HG02610 (cell line): Measurements from ENCODE around the gene CPPED1.
"Not testable (repeated sequence)": the region's sequence is repeated elsewhere in the genome, so short reads cannot be mapped to it uniquely, and the experiment has no call there.

Experiments
- ATAC-seq: cut with Tn5 transposase; IDR thresholded peaks from one replicate; pipeline ENCODE4 v1.9.1; 2021; ENCODE audit warnings: mild to moderate bottlenecking, moderate library complexity; ENCODE audit not compliant: unreplicated experiment

CPPED1 gene

DNA sequence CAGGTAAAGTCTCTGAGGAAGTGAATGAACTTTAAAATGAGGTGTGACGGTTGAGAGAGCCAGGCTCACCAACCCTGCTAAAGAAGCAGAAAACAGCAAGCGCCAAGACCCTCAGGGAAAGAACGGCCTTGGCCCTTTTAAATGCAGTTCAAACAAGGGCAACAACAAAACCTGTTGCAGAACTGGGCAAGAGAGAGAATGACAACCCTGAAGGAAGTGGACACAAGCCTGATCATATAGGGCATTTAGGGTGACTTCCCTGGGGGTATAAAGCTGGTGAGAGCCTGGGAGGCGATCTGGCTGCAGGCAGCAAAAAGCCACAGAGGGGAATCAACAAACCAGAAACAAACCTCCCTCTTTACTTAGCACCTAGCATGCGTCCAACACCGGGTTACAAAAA lies 1.0 kb downstream of the CPPED1 start:
- no peak for ATAC-seq

DNA sequence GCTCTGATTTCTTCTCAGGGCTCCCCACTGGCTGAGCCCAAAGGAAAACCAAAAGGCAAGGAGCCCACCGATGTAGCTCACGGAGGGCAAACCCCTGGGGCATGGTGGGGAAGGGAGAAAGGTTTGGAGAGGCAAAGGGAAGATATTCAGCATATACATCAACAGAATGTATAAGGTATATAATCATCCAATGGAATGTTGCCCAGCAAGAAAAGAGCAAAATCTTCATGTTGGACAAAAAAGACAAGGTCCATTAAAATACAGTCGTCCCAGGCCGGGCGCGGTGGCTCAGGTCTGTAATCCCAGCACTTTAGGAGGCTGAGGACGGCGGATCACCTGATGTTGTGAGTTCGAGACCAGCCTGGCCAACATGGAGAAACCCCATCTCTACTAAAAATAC lies 1.6 kb downstream of the CPPED1 start:
- no peak for ATAC-seq

DNA sequence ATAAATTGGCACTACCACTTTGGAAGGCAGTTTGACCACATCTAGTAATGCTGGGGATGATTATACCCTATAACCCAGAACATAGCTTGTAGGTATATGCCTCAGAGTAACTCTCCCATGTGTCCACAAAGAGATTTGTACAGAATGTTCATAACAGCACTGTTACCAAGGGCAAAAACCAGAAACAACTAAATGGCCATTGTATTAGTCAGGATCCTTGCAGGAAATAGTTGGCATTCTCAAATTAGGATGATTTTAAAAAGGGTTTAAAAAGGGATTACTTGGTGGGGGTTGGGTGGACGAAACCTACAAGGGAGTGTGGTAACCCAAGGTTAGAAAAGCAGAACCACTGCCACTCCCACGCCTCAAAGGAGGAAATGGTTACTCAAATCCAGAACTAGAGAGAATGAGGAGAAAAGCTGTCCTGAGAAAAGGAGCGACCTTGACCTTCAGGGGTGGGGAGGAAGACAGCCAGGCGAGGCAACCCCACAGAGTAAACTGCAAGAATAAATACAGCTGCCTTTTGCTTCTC lies 2.1 kb downstream of the CPPED1 start:
- ATAC-seq, result no peak

DNA sequence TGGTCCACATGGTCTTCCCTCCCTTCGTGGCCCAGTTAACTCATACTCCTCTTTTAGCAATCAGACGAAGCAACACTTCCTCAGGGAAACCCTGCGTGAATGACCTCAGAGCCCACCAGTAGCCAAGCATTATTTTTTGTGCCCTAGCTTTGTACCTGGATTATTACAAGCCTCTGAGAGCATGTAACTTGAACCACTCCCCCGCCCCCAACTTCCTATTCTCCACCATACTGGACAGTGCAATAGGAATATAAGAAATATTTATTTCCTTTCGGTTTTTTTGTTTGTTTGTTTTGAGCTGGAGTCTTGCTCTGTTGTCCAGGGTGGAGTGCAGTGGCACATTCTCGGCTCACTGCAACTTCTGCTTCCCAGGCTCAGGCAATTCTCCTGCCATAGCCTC lies 2.9 kb downstream of the CPPED1 start:
- ATAC-seq, result no peak

DNA sequence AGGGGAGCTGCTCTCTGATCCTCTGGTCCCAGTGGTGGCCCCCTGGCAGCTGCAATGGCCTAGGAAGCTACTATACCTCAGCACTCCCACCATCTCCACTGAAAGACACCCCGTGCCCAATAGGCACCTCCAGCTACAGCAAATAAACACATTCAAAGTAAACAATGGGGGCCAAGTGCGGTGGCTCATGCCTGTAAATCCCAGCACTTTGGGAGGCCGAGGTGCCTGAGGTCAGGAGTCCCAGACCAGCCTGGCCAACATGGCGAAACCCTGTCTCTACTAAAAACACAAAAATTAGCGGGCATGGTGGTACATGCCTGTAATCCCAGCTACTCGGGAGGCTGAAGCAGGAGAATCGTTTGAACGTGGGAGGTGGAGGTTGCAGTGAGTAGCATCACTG lies 3.7 kb downstream of the CPPED1 start:
- not testable (repeated sequence) for ATAC-seq

DNA sequence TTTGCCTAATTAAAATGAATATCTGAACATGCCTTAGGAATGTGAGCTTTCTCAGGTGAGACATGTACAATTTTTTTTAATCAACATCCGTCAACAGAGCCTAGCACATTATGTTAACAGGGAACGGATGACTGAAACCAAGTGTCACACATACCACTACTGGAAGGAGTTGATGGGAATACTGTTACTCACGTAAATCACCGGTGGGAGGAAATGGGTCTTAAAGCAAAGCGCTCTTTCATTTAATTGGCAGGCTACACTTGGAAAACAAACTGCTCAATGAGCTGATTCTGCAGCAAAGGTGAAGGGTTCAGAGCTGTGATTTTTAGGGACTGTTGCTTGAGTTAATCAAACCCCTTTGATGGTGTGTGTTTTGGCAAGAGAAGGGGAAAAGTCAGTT lies 4.8 kb downstream of the CPPED1 start:
- no peak for ATAC-seq

DNA sequence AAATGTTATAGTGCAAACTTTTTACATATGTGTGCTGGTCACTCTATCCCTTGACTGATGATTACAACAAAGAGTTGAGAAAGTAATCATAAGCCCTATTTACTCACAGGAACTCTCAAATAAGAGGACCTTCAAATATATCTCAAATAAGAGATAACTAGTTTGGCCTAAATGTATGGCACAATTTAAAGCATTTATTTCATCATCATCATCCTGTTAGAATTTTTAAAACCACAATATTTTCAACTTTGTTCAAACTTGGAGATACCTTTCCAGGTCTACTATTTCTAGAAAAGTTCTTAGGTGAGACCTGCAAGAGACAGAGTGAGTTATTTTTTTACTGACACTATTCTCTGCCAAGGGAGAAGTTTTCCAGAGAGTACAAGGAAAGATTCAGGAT lies 5.5 kb downstream of the CPPED1 start:
- ATAC-seq, result no peak

DNA sequence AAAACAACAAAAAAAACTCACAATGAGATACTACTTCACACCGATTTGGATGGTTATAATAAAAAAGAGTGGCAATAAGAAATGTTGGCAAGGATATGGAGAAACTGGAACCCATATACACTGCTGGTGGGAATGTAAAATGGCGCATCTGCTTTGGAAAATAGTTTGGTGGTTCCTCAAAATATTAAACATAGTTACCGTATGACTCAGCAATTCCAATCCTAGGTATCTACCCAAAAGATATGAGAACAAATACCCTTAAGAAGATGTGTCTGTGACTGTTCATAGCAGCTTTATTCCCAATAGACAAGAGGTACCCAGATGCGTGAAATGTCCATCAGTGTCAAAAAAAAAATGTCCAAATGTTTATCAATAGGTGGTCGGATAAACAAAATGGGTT lies 7.2 kb downstream of the CPPED1 start:
- no peak for ATAC-seq

DNA sequence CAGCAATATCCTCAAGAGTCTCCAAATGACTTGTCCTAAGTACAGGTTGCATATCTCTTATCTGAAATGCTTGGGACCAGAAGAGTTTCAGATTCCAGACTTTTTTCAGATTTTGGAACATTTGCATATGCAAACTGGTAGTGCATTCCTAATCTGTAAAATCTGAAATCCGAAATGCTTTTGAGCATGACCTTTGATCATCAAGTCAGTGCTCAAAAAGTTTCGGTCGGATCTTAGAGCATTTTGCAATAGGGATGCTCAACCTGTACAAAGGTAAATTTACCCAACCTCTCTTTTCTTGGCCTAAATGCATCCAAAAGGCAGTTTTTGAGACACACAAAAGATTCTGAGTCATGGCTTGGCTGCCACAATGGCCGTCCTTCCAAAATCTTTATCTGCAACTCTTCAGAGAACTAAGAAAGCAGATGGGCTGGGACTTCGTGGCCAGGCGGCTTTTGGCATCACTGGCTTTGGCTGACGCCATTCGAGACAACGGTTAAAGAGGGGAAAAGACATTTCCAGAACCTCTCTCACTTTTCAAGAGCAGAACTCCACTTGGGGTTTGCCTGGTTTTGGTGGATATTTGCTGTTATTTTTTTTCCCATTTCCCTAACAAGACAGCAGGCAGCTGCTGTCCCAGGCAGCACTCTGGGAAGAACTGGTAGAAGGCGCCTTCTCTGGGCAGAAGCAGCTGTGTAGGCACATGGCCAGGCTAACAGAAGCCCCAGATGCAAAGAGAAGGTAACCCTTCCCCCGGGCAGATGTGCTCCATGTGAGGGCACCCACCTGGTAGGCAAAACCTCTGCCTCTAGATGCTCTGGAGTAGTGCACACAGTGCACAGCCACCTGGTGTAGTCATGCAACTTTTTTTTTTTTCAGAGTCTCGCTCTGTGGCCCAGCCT lies 8.9 kb downstream of the CPPED1 start:
- no peak for ATAC-seq

DNA sequence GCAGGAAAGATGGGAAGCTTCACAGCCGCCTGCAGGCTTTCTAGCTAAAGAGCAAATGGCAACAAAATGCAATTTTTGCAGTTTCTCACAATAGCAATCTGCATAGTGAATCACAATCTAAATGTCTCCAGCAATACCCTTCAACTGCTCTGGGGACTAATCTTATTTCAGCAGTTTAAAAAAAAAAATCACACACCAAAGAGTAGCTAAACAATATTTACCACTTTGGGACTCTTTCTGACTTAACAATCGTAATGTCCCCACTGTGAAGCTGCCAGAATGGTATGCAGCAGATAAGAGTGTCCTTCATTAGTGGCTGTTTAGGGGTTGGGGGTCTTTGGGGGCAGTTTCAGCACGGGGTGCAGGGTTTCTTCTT lies 9.8 kb downstream of the CPPED1 start:
- no peak for ATAC-seq

DNA sequence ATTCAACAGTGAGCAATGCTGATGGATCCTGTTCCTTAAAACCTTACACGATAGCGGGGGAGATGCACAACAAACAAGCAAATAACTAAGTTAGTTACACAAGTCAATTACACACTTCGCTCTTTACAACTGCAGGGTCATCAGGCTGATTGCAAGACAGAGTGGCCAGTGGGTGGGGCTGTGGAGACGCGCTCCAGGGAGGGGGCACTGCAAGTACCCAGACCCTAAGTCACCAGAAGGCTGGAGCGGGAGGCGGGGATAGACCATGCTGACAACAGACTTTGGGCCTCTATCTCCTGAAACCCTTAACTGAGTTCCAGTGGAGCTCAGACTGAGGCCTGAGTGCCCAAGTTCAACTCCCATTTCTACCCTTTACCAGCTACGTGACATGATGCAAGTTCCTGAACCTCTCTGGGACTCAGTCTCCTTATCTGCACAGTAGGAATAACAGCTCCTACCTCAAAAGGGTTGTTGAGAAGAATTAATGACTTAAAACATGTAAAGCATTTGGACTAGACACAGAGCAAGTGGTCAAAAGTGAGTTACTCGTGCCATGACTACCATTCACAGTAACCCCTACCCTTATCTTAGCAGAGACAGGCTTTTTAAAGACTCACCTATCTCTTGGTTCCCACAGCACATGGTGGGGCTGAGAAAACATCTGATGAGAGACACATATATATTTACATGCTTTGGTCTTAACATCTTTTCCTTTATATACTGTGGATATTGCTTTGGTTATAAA lies 10.4 kb downstream of the CPPED1 start:
- ATAC-seq, result no peak

DNA sequence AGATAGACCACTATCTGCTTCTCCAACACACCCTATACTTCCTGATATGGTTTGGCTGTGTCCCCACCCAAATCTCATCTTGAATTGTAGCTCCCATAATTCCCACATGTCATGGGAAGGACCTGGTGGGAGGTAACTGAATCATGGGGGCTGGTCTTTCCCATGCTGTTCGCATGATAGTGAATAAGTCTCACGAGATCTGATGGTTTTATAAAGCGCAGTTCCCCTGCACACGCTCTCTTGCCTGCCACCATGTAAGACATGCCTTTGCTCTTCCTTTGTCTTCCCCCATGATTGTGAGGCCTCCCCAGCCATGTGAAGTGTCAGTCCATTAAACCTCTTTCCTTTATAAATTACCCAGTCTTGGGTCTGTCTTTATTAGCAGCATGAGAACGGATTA lies 11.2 kb downstream of the CPPED1 start:
- ATAC-seq, result not testable (repeated sequence)

DNA sequence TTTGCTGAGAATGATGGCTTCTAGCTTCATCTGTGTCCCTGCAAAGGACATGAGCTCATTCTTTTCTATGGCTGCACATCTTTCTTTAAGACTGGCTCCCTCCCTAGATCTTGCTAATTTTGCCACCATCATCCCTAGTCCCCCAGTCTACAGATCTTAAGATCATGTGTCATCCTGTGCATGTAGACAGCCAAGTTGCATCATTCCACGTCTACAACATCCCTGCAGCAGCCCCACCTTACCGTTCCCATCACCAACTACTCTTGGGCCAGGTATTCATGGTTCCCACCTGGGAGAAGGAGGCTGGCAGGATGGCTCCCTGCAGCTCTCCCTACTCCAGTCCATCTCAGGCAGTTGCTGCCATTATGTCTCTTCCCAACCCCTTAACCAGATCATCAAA lies 12.3 kb downstream of the CPPED1 start:
- ATAC-seq, result no peak

DNA sequence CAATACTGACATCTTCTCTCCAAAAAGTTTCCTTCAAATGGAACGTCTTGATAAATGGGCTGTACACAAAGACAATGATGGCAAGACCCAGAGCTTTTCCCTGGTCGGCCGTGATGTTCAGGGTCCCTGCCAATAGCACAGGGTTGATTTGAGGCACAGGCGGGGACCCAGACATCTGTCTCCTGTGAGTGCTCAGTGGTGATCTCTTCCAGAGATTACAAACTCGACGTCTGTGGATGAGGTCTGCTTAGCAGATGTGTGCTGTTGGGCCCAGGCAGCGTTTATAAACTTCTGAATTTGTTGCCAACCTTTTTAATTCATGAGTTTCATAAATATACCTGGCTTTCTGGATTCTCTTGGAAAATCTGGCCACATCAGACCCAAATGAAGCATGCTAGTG lies 14.9 kb downstream of the CPPED1 start:
- no peak for ATAC-seq

DNA sequence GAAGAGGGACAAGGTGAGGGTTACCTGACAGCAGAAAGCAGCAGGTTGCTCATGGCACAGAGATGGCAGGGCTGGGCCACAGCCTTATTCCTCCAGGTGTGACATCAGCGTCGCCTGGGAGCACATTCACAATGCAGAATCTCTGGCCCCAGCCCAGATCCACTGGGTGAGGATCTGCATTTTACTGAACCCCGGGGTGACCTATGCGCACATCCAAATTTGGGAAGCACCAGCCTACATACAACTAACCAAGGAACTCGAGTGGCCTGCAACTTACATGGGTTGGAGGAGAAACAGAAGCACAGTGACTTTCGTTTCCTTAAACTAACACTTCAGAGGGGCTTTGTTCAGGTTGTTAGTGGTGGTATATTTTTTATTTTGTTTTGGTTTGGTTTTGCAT lies 17.6 kb downstream of the CPPED1 start:
- no peak for ATAC-seq

DNA sequence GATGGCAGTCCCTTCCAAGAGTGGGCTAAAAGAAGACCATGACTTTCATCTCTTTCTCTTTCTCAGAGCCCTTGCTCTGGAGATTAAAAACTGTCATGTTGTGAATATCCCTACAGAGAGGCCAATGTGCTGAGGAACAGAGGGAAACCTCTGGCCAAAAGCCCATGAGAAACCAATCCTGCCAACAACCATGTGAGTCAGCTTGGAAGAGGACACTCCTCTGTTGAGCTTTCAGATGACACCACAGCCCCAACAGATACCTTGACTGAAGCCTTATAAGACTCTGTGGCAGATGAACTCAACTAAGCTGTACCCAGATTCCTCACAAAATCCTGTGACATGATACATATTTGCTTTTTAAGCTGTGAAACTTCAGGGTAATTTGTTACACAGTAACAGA lies 19.6 kb downstream of the CPPED1 start:
- ATAC-seq, result no peak

DNA sequence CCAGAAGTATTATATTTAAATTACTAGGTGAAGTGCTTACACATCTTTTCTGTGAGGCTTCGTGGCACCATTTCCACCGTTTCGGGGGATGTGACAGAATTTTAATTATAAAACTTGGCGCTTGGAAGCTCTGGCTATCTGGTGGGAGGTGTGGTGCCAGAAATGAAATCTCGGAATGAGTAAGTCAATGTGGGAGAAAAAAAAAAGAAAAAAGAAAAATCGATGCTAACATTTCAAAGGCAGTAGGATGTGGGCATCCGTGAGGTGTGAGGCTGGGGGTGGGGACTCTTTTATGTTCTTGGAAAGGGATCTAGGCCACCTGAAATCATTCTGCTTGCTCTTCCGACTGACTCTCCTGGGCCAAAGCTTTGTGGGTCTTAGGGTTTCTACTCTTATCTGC lies 21.9 kb downstream of the CPPED1 start:
- ATAC-seq, result no peak

DNA sequence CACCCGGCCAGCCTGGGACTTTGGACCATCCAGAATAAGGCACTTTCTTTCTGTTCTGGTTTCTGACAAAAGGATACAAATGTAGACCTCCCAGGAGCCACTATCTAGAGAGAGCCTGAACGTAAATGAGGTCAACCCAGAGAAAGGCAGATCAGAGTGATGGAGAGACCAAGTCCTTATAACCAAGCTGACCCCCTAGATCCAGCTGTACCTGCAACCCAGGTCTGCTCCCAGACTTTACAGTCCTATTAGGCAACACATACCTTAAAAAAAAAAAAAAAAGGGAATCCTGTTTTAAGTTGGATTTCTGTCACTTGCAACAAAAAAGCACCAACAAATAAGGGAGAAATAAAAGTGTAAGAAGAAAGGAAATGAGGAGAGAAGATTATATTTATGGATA lies 23.2 kb downstream of the CPPED1 start:
- ATAC-seq, result no peak

DNA sequence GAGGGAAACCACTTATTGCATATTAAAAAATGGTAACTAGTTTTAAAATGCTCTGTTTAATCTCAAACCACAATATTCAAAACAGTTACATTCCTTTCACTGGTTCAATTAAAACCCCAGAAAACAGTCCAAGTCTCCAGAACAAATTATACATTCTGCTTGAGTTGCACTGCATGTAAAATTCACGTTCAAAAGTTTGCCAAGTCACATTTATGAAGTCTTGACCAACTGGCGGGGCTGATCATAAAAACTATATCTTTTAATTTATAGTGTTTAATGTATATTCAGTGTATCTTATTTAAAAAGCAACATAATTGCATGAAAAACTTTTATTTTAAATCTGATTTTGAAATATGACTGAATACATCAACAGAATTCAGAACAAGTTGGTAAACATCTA lies 25.0 kb downstream of the CPPED1 start:
- ATAC-seq, result no peak

DNA sequence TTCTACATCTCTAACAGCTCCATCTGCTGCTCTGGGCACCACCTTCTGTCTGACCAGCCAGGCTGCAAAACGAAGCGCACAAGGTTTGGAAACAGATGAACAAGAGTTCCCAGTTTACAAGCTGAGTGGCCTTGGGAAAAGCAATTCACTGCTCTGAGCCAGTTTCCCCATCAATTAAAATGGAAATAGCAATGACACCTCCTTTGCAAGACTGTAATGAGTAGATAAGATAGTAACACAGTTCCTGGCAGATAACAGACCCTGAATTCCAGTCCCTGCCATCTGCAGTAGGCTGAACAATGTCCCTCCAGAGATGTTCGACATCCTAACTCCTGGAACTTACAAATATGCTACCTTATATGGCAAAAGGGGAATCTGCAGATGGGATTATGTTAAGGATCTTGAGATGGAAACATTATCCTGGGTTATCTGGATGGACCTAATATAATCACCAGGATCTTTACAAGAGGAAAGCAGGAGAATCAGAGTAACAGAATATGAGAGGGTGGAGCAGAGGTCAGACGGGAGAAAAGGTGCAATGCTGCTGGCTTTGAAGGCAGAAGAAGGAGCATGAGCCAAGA lies 27.9 kb downstream of the CPPED1 start:
- no peak for ATAC-seq

DNA sequence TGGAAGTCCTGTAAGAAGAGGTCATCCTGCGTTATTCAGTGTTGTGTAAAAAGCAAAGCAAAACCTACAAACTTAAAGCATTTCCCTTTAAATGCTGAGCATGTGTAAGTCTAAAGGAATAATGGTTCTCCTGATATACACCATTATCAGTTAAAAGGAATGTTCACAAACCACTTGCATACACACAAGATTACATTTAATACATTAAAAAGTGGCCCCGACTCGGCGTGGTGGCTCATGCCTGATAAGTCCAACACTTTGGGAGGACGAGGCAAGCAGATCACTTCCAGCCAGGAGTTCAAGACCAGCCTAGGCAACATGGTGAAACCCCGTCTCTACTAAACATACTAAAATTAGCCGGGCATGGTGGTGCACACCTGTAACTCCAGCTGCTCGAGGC lies 30.5 kb downstream of the CPPED1 start:
- ATAC-seq, result no peak

DNA sequence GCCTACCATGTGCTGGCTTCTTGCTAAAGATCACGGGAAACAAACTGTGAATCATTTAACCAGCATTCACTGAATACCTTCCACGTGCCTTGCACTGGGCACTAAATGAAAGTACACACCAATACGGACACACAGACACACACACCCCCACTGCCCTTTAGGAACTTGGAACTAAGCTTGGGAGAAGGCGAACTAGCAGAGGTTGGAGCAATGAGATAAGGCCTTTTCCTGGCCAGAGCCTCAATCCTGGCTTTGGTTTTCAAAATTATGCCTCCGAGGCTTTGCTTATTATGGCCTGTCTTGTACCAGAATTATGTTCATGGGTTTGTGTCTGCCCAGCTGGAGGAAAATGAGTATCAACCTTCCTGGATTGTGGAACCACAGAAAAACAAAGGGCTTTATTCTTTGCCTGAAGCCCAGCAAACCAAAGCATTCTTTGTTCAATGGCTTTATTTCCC lies 32.3 kb downstream of the CPPED1 start:
- no peak for ATAC-seq
